Activated T-cell treated with anti-CD3 and anti-CD28 coated beads, Interleukin-2, amount 50 U/mL, for 24 hours (primary cell): ENCODE data around the gene FAM124A.
"Not testable (repeated sequence)": the region's sequence is repeated elsewhere in the genome, so short reads cannot be mapped to it uniquely, and the experiment has no call there.

Experiments used
- DNase-seq: peaks from one replicate; pipeline ENCODE4 v3.0.0-alpha.2; 2020
- H3K27ac Mint-ChIP-seq: 2 replicates; pipeline ENCODE4 v1.8.0; 2020; ENCODE audit warnings: mild to moderate bottlenecking, mixed read lengths
- H3K27me3 Mint-ChIP-seq: 2 replicates; pipeline ENCODE4 v1.8.0; 2020; ENCODE audit warnings: mixed read lengths
- H3K36me3 Mint-ChIP-seq: 2 replicates; pipeline ENCODE4 v1.8.0; 2020; ENCODE audit warnings: low read depth, mixed read lengths
- H3K4me1 Mint-ChIP-seq: 2 replicates; pipeline ENCODE4 v1.8.0; 2020; ENCODE audit warnings: low read depth, mixed read lengths
- H3K4me3 Mint-ChIP-seq: 2 replicates; pipeline ENCODE4 v1.8.0; 2020; ENCODE audit warnings: mild to moderate bottlenecking, moderate library complexity, mixed read lengths
- H3K9me3 Mint-ChIP-seq: 2 replicates; pipeline ENCODE4 v1.8.0; 2020; ENCODE audit warnings: mixed read lengths

FAM124A gene

DNA sequence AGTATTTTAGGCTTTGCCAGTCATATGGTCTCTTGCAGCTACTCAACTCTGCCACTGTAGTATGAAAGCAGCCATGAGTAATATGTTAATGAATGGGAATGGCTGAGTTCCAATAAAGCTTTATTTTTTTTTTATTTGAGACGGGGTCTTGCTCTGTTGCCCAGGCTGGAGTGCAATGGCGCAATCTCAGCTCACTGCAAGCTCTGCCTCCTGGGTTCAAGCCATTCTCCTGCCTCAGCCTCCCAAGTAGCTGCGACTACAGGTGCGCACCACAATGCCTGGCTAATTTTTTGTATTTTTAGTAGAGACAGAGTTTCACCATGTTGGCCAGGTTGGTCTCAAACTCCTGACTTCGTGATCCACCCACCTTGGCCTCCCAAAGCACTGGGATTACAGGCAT, 60.7 kb downstream of the FAM124A start:
- H3K36me3 Mint-ChIP-seq, H3K27me3 Mint-ChIP-seq, H3K9me3 Mint-ChIP-seq: not testable (repeated sequence)

DNA sequence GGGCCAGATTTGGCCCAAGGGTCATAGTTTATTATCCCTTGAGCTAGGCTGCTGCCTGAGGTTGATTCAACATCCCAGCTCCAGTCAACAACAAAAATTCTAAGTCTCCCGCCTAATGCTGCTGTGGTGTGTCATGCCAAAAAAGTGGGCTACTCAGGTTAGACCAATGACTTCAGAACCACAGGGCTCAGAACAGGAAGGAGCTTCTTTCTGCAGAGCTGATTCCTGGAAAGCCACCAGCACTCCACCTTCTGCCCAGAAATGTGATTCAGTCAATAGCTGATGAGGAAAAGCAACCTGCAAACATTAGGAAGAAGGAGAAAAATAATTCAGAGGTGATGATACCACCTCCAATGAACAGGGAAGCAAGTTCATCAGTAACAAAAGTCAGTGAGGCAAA, 61.2 kb downstream of the FAM124A start:
- Mint-ChIP-seq H3K27ac (no peak overlapping the region), H3K9me3 (no peaks in the 10 kb centered on the region), H3K36me3 (no peaks in the 10 kb centered on the region), H3K4me1 (peaks cover 1% of the 10 kb centered on the region), H3K4me3 (no peak overlapping the region), H3K27me3 (no peaks in the 10 kb centered on the region)
- no peak for DNase-seq

More for the DNA sequence above, 60.7 kb downstream of the FAM124A start:
- H3K4me3 Mint-ChIP-seq, H3K4me1 Mint-ChIP-seq, DNase-seq, H3K27ac Mint-ChIP-seq: not testable (repeated sequence)

- H3K27ac Mint-ChIP-seq = no peak overlapping the region
- H3K4me1 Mint-ChIP-seq = peaks cover 1% of the 10 kb centered on the region
- no peak for DNase-seq
Observed at GRCh38 chr13:51284339-51284738, 62.1 kb downstream of the FAM124A start.

GRCh38 chr13:51286135-51287002, 64.2 kb downstream of the FAM124A start:
- H3K27me3 Mint-ChIP-seq = no peaks in the 10 kb centered on the region
- DNase-seq = peak; percentile 82
- H3K4me3 Mint-ChIP-seq = no peak overlapping the region
- no peaks in the 10 kb centered on the region for H3K36me3 Mint-ChIP-seq
- H3K9me3 Mint-ChIP-seq = no peaks in the 10 kb centered on the region
- no peak overlapping the region for H3K27ac Mint-ChIP-seq
- peaks cover 1% of the 10 kb centered on the region for H3K4me1 Mint-ChIP-seq

More at GRCh38 chr13:51284339-51284738, 62.1 kb downstream of the FAM124A start:
- H3K27me3 Mint-ChIP-seq = no peaks in the 10 kb centered on the region
- H3K36me3 Mint-ChIP-seq = no peaks in the 10 kb centered on the region
- no peak overlapping the region for H3K4me3 Mint-ChIP-seq
- no peaks in the 10 kb centered on the region for H3K9me3 Mint-ChIP-seq

GRCh38 chr13:51287758-51288157, 65.6 kb downstream of the FAM124A start:
- peaks cover 1% of the 10 kb centered on the region for H3K4me1 Mint-ChIP-seq
- H3K27ac Mint-ChIP-seq = no peak overlapping the region
- DNase-seq = no peak
- no peaks in the 10 kb centered on the region for H3K27me3 Mint-ChIP-seq
- H3K9me3 Mint-ChIP-seq = no peaks in the 10 kb centered on the region
- no peaks in the 10 kb centered on the region for H3K36me3 Mint-ChIP-seq
- no peak overlapping the region for H3K4me3 Mint-ChIP-seq

DNA sequence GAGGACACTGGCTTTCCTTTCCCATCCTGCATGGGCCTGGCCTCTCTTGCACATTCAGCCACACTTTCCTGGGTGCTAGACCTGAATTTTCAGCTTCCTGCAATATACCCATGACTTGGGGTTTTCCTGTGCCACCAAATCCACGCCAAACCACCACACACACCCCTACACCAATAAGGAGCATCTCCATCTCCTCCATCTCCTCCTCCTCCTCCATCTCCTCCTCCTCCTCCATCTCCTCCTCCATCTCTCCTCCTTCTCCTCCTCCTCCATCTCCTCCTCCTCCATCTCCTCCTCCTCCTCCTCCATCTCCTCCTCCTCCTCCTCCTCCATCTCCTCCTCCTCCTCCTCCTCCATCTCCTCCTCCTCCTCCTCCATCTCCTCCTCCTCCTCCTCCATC, 66.1 kb downstream of the FAM124A start:
- DNase-seq, H3K36me3 Mint-ChIP-seq, H3K27me3 Mint-ChIP-seq, H3K4me1 Mint-ChIP-seq, H3K9me3 Mint-ChIP-seq, H3K27ac Mint-ChIP-seq, H3K4me3 Mint-ChIP-seq: not testable (repeated sequence)

GRCh38 chr13:51291341-51291740, 69.1 kb downstream of the FAM124A start:
- DNase-seq = no peak
- H3K27ac Mint-ChIP-seq = no peak overlapping the region

GRCh38 chr13:51292000-51292565, 69.9 kb downstream of the FAM124A start:
- DNase-seq = no peak
- Mint-ChIP-seq H3K4me3 (no peak overlapping the region), H3K27ac (no peak overlapping the region), H3K27me3 (no peaks in the 10 kb centered on the region), H3K4me1 (no peaks in the 10 kb centered on the region), H3K9me3 (no peaks in the 10 kb centered on the region), H3K36me3 (no peaks in the 10 kb centered on the region)

More at GRCh38 chr13:51291341-51291740, 69.1 kb downstream of the FAM124A start:
- Mint-ChIP-seq H3K27me3 (no peaks in the 10 kb centered on the region), H3K4me1 (no peaks in the 10 kb centered on the region), H3K4me3 (no peak overlapping the region), H3K36me3 (no peaks in the 10 kb centered on the region), H3K9me3 (no peaks in the 10 kb centered on the region)

DNA sequence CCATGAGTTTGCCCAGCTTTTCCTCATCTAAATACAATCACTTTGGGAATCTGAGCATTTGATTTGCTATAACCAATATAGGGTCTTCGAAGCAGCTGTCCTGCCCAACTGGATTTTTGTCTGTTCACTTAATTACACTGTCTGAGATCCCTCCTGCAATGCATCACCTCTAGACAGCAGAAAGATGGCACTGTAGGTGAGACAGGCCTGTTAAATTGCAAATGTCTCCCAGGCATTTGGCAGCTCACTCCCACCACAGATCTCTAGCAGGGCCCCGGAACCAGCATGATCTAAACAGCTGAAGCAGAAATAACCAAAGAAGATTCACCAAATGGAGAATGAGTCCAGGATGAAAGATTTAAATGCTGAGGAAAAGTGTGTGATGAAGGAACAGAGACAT, 75.4 kb downstream of the FAM124A start:
- no peak overlapping the region for H3K27ac Mint-ChIP-seq
- no peak overlapping the region for H3K4me3 Mint-ChIP-seq
- H3K27me3 Mint-ChIP-seq = peaks cover 3% of the 10 kb centered on the region
- no peaks in the 10 kb centered on the region for H3K36me3 Mint-ChIP-seq
- H3K4me1 Mint-ChIP-seq = no peaks in the 10 kb centered on the region
- no peak for DNase-seq
- no peaks in the 10 kb centered on the region for H3K9me3 Mint-ChIP-seq

DNA sequence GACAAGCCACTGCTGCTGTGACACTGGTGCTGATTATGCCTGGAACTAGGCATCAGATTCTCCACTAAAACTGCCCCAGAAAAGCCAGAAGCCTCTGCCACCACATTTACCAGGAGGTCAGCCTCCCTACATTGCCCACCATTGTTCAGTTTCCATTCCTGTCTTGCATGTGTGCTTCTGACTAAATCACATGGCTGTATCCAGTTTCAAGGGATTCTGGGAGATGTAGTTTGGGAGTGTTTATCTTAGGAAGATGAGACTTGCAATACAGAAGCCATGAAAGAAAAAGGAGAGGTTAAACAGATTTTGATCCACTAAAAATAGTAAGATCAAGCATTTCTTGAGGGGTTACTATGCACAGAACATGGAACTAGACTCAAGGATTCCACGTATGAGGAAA, 76.6 kb downstream of the FAM124A start:
- Mint-ChIP-seq H3K4me3 (no peak overlapping the region), H3K36me3 (no peaks in the 10 kb centered on the region), H3K27ac (no peak overlapping the region), H3K27me3 (peaks cover 3% of the 10 kb centered on the region), H3K4me1 (no peaks in the 10 kb centered on the region), H3K9me3 (no peaks in the 10 kb centered on the region)
- no peak for DNase-seq

DNA sequence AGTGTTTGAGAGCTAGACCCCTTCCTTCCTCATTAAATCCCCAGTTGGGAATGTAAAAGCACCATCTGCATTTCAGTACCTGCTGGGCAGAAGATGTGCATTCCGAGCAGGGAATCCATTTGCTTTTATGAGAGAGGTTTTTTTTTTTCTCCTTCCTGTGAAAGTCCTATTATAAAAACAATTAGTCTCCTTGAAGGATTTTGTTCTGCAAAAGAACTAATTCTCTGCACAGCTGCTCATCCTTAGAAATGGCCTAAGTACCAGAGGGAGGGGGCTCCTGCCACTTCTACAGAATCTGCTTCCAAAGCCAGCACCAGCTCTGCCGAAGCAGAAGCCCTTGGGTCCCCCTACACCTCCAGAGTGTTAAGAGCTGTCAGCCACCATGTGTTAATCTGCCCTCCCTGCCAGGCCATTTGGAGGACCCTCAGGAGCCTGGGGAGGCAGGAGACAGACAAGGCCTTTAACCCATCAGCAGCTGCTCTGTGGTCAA, 80.9 kb downstream of the FAM124A start:
- H3K27ac Mint-ChIP-seq = no peak overlapping the region
- no peak overlapping the region for H3K4me3 Mint-ChIP-seq
- H3K27me3 Mint-ChIP-seq = peaks cover 3% of the 10 kb centered on the region
- no peaks in the 10 kb centered on the region for H3K36me3 Mint-ChIP-seq
- no peaks in the 10 kb centered on the region for H3K9me3 Mint-ChIP-seq
- no peak for DNase-seq
- no peaks in the 10 kb centered on the region for H3K4me1 Mint-ChIP-seq

DNA sequence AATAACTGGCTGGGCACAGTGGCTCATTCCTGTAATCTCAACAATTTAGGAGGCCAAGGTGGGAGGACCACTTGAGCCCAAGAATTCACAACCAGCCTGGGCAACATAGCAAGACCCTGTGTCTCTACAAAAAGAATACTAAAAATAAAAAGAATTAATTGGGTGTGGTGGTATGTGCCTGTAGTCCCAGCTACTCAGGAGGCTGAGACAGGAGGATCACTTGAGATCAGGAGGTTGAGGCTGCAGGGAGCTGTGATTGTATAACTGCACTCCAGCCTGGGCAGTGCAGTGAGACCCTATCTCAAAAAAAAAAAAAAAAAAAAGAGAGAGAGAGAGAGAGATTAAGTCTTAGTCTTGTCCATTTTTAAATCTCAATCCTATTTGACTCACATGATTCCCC, 81.7 kb downstream of the FAM124A start:
- Mint-ChIP-seq H3K4me1 (no peaks in the 10 kb centered on the region), H3K27me3 (peaks cover 3% of the 10 kb centered on the region), H3K9me3 (no peaks in the 10 kb centered on the region), H3K36me3 (no peaks in the 10 kb centered on the region), H3K27ac (no peak overlapping the region), H3K4me3 (no peak overlapping the region)
- DNase-seq = no peak

DNA sequence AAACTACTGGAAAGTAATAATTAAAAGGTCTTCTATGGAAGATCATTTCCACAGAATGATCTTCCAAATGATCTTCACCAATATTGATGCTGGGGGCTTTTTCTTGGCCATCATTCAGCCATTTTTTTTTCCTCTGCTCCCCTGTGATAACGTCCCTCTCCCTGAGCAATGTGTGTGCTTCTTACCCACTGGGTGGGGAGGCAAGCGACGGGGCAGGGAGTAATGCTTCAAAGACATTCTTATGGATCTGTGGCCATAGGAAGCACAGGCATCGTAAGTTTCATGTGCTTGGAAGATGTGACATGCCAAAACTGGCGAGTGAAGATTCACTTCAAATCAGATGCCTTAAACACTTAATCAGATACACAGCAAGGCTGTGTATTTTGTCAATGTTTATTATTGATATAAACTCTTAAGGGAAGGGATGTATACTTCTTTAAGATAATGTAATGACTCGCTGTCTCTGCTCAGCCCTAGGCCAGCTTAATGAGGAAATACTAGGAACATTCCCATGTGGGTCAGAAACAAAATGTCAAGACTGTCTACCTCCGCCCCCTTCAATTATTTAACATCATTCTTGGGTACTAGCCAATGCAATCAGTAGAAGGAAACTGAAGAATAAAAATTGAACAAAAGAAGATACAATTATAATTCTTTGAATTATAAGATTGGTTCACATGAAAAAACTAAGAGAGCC, 83.2 kb downstream of the FAM124A start:
- Mint-ChIP-seq H3K4me3 (no peak overlapping the region), H3K27me3 (no peaks in the 10 kb centered on the region), H3K36me3 (no peaks in the 10 kb centered on the region), H3K4me1 (no peaks in the 10 kb centered on the region), H3K9me3 (no peaks in the 10 kb centered on the region), H3K27ac (no peak overlapping the region)
- DNase-seq = no peak

DNA sequence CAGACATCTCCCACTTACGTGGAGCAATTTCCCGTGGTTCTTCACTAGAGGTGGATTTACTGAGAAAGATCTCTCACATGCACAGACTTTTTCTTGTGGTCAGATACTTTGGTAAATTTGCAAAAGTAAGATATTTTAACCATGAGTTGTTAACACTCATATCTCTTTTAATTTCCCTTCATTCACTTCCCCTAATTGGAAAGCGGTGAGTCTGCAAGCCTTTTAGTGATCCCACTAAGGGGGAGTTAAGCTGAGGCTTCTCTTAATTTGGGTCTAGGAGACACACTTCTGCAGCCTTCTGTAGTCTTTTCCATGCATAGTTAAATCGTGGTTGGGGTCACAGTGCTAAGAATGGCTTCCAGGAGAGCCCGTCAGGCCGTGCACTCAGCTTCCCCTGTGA, 86.6 kb downstream of the FAM124A start:
- no peak for DNase-seq
- Mint-ChIP-seq H3K27ac (no peak overlapping the region), H3K4me1 (no peaks in the 10 kb centered on the region), H3K9me3 (no peaks in the 10 kb centered on the region), H3K27me3 (peaks cover 8% of the 10 kb centered on the region), H3K36me3 (no peaks in the 10 kb centered on the region), H3K4me3 (no peak overlapping the region)

- H3K4me1 Mint-ChIP-seq = no peaks in the 10 kb centered on the region
- no peak for DNase-seq
Observed at GRCh38 chr13:51311231-51311630, 89.0 kb downstream of the FAM124A start.

More at GRCh38 chr13:51311231-51311630, 89.0 kb downstream of the FAM124A start:
- H3K27me3 Mint-ChIP-seq = peaks cover 8% of the 10 kb centered on the region
- no peak overlapping the region for H3K27ac Mint-ChIP-seq
- no peaks in the 10 kb centered on the region for H3K36me3 Mint-ChIP-seq
- no peaks in the 10 kb centered on the region for H3K9me3 Mint-ChIP-seq
- no peak overlapping the region for H3K4me3 Mint-ChIP-seq
